ENCODE data around the gene INTS6.

DNA sequence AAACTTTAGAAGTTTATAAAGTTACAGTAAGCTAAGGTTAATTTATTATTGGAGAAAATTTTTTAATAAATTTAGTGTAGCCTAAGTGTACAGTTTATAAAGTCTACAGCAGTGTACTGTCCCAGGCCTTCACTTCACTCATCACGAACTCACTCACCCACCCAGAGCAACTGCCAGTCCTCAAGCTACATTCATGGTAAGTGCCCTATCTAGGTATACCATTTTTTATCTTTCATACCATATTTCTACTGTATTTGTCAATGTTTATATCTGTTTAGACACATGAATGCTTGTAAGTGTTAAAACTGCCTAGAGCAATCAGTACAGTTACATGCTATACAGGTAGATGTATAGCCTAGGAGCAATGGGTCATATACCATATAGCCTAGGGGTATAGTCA lies 12.5 kb downstream of the INTS6 start:
- TF ChIP-seq CTCF (conservative IDR thresholded peaks at IDR 0.05; ENCODE audit: low read length) (no peak), EZH2phosphoT487 (IDR thresholded peaks at IDR 0.05; ENCODE audit: borderline replicate concordance, low read depth, low read length) (no peak)

Data from OCI-LY7 (cell line).